Spleen (tissue), 11 donors: ENCODE results near the gene TLR1. TPM values are rescaled to one million over a fixed set of nuclear protein-coding genes. Genes with fewer than 3 reads are reported as not detected.

Experiments
- DNase-seq: peaks from one replicate; pipeline ENCODE4 v3.0.0-alpha.2; 2020
- H3K27ac ChIP-seq, 8 donors: fragments of 200-600 bp; sonication (generic) in 7 of 8; 1 replicate in 4 of 8; 2 replicates in 4 of 8; pipeline versions ENCODE4 v1.5.0 to v1.8.0; 2016 to 2021; ENCODE audit warnings: inconsistent platforms in 4 of 8, mild to moderate bottlenecking in 4 of 8, moderate library complexity in 1 of 8
- H3K27me3 ChIP-seq, 7 donors: fragments of 200-600 bp; sonication (generic) in 6 of 7; replicated peaks in 1 of 7; 1 replicate in 4 of 7; 2 replicates in 3 of 7; pipeline versions ENCODE4 v1.5.0 to v1.8.0; 2016 to 2021; ENCODE audit warnings: inconsistent platforms in 3 of 7, mild to moderate bottlenecking in 1 of 7
- H3K36me3 ChIP-seq, 6 donors: fragments of 200-600 bp; sonication (generic) in 5 of 6; 1 replicate in 4 of 6; 2 replicates in 2 of 6; pipeline versions ENCODE4 v1.5.0 to v1.8.0; 2016 to 2021; ENCODE audit warnings: inconsistent platforms in 2 of 6
- H3K4me1 ChIP-seq, 6 donors: fragments of 200-600 bp; sonication (generic) in 5 of 6; 1 replicate in 3 of 6; 2 replicates in 3 of 6; pipeline versions ENCODE4 v1.5.0 to v1.8.0; 2016 to 2021; ENCODE audit warnings: inconsistent platforms in 3 of 6
- H3K4me3 ChIP-seq, 8 donors: fragments of 200-600 bp; sonication (generic) in 7 of 8; 1 replicate in 4 of 8; 2 replicates in 4 of 8; pipeline versions ENCODE4 v1.5.0 to v1.8.0; 2016 to 2021; ENCODE audit warnings: inconsistent platforms in 4 of 8, mild to moderate bottlenecking in 4 of 8, moderate library complexity in 2 of 8
- H3K9me3 ChIP-seq, 8 donors: fragments of 200-600 bp; sonication (generic) in 7 of 8; 1 replicate in 4 of 8; 2 replicates in 4 of 8; pipeline versions ENCODE4 v1.5.0 to v1.8.0; 2016 to 2021; ENCODE audit warnings: inconsistent platforms in 4 of 8
- POLR2A ChIP-seq, 3 donors: fragments of 450-650 bp; IDR thresholded peaks; one replicate each; pipeline ENCODE4 v1.5.1; 2017; ENCODE audit warnings: antibody characterized with exemption in 3 of 3, mild to moderate bottlenecking in 1 of 3
- POLR2AphosphoS5 ChIP-seq, 3 donors: sonication (generic); formaldehyde crosslinking; IDR thresholded peaks; one replicate each; pipeline ENCODE4 v1.5.1; 2017; ENCODE audit warnings: antibody characterized with exemption in 3 of 3
- WGBS, 5 donors: extraction: QIAGEN DNeasy Blood & Tissue Kit in 3 of 5; methylation state at CpG; one replicate each; pipeline versions ENCODE4 v1.1.5 to v1.1.7; 2013 to 2018; 5-methylcytosine and 5-hydroxymethylcytosine counted together
- intact Hi-C: fragments of 100-400 bp; cut with DNase I; formaldehyde crosslinking; loops from one replicate; pipeline ENCODE4 v1.15.0; 2023; ENCODE audit warnings: low total_unique reads
- polyA plus RNA-seq, 3 donors: library from polyadenylated mRNA; stranded (reverse); fragments of 200-250 nt; gene quantifications; one replicate each; pipeline ENCODE4 v1.2.1, GENCODE V29; 2013
- total RNA-seq, 7 donors: library from RNA; depleted of rRNA in 3 of 7; stranded (reverse); fragments of >200 nt in 3 of 7; fragmentation: NEBNext Ultra II Directional in 4 of 7; extraction: Animal tissue kit (Norgen Biotek cat#: 25700) in 4 of 7; gene quantifications; one replicate each; pipeline versions ENCODE4 v1.1.0 to v1.2.1, GENCODE V29; 2016 to 2021
- TF ChIP-seq, protein P1 (sequence below), 11 experiments: fragments of 200-600 bp in 7 of 11; fragments of 450-650 bp in 4 of 11; sonication (generic) in 4 of 11; IDR thresholded peaks in 8 of 11; conservative IDR thresholded peaks in 3 of 11; 1 replicate in 7 of 11; 2 replicates in 4 of 11; pipeline versions ENCODE4 v1.4.0 to v1.8.0; 2016 to 2021; ENCODE audit warnings: antibody characterized with exemption in 11 of 11, inconsistent platforms in 4 of 11, mild to moderate bottlenecking in 1 of 11
- donor health status: healthy with polysubstance abuse.
- donor health status: DM: no; HTN: no; CAD: no; lungs with moderate emphysema.
- donor health status: DM: no; HTN: no; CAD: no.
- donor health status: Bipolar disorder and iron deficiency.
- donor health status: healthy.
- donor health status: DM: no; HTN: no; CAD: no.
- donor health status: DM: yes; HTN: yes; CAD: no.

Gene TLR1
- total and polyA plus RNA-seq, 10 donors: 7.6 to 190 (median 94.7) TPM

DNA sequence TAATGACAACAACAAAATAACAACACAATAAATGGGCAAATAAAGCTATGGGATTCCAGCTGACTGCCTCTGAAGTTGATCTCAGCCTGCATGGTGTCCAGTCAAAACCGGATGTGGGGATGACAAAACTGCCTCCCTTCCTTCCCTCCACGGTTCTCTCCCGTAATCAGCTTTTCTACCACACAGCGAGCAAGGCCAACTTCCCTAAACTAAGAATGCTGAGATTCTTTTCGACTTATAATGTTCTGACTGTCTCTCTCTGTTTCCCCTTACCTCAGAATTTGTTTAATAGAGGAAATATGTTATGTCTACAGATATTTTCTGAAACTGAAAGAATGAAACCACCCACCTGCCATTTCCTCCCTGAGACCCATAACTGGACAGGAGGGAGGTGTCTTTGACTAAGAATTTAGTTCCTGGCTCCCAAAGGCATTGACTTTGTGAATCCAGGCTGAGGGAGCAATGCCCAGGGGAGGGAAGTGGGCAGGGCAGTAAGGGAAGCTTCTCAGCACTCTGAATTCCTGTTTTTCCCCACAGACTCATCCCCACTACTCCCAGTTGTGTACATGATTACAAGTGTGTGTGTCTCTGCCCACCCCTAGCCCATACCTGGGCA, 1.0 kb upstream of the TLR1 start:
- Histone ChIP-seq H3K36me3 (peaks cover 0 to 28% (median 17%) of the 10 kb centered on the region in 6 donors), H3K4me3 (peak overlapping the region in 6 of 8 donors; percentile 40 to 69 (median 44)), H3K27me3 (no peaks in the 10 kb centered on the region), H3K4me1 (peaks cover 8 to 67% (median 35%) of the 10 kb centered on the region in 6 donors), H3K27ac (peak overlapping the region; percentile 76 to 95 (median 90)), H3K9me3 (peaks cover 0 to 27% (median 17%) of the 10 kb centered on the region in 8 donors)
- DNase-seq: peak; percentile 79
- 4 to 9% (median 6%) methylated on average over 5 of the region's 5 CpGs for WGBS, 5 donors
- TF ChIP-seq POLR2AphosphoS5 (IDR thresholded peaks at IDR 0.05) (peak in 1 of 3 donors; percentile 84), POLR2A (IDR thresholded peaks at IDR 0.05) (no peak)
- TF ChIP-seq, protein P1, sequence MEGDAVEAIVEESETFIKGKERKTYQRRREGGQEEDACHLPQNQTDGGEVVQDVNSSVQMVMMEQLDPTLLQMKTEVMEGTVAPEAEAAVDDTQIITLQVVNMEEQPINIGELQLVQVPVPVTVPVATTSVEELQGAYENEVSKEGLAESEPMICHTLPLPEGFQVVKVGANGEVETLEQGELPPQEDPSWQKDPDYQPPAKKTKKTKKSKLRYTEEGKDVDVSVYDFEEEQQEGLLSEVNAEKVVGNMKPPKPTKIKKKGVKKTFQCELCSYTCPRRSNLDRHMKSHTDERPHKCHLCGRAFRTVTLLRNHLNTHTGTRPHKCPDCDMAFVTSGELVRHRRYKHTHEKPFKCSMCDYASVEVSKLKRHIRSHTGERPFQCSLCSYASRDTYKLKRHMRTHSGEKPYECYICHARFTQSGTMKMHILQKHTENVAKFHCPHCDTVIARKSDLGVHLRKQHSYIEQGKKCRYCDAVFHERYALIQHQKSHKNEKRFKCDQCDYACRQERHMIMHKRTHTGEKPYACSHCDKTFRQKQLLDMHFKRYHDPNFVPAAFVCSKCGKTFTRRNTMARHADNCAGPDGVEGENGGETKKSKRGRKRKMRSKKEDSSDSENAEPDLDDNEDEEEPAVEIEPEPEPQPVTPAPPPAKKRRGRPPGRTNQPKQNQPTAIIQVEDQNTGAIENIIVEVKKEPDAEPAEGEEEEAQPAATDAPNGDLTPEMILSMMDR (IDR thresholded peaks at IDR 0.05 in 8 of 11, conservative IDR thresholded peaks at IDR 0.05 in 3 of 11): peak in 2 of 11 experiments; percentile 7 to 24
- intact Hi-C loops: no loop called here

- TF ChIP-seq, protein P1 (IDR thresholded peaks at IDR 0.05 in 8 of 11, conservative IDR thresholded peaks at IDR 0.05 in 3 of 11): no peak
- no peak for TF ChIP-seq POLR2AphosphoS5 (IDR thresholded peaks at IDR 0.05)
- TF ChIP-seq POLR2A (IDR thresholded peaks at IDR 0.05): no peak
- Histone ChIP-seq H3K4me1 (peaks cover 8 to 66% (median 35%) of the 10 kb centered on the region in 6 donors), H3K4me3 (peak overlapping the region; percentile 32 to 69 (median 42)), H3K27me3 (no peaks in the 10 kb centered on the region), H3K27ac (peak overlapping the region; percentile 76 to 95 (median 90)), H3K9me3 (peaks cover 0 to 42% (median 33%) of the 10 kb centered on the region in 8 donors), H3K36me3 (peaks cover 9 to 44% (median 33%) of the 10 kb centered on the region in 6 donors)
- intact Hi-C loops: no loop called here
- DNase-seq: no peak
- WGBS, 5 donors: 14 to 24% (median 24%) methylated on average over 6 of the region's 6 CpGs
These were observed 548 bp downstream of the TLR1 start for GRCh38 chr4:38803833-38804653.

- peaks cover 9 to 57% (median 46%) of the 10 kb centered on the region in 6 donors for H3K36me3 ChIP-seq
- peaks cover 3 to 55% (median 45%) of the 10 kb centered on the region in 8 donors for H3K9me3 ChIP-seq
- 80 to 96% (median 93%) methylated on average over 15 of the region's 15 CpGs for WGBS, 5 donors
- peak overlapping the region in 7 of 8 donors; percentile 32 to 69 (median 43) for H3K4me3 ChIP-seq
- H3K27ac ChIP-seq: peak overlapping the region in 6 of 8 donors; percentile 85 to 95 (median 92)
- H3K27me3 ChIP-seq: no peaks in the 10 kb centered on the region
- peaks cover 8 to 66% (median 35%) of the 10 kb centered on the region in 6 donors for H3K4me1 ChIP-seq
- intact Hi-C loops: no loop called here
- DNase-seq: no peak
- TF ChIP-seq POLR2AphosphoS5 (IDR thresholded peaks at IDR 0.05) (no peak), POLR2A (IDR thresholded peaks at IDR 0.05) (no peak)
- TF ChIP-seq, protein P1 (IDR thresholded peaks at IDR 0.05 in 8 of 11, conservative IDR thresholded peaks at IDR 0.05 in 3 of 11): no peak
These were observed 1.8 kb downstream of the TLR1 start for GRCh38 chr4:38802561-38803355.
